GM10248 (cell line): ENCODE measurements around the gene TRIM47.
"Not testable (repeated sequence)": the region's sequence is repeated elsewhere in the genome, so short reads cannot be mapped to it uniquely, and the experiment has no call there.

ENCODE experiments used
- CTCF ChIA-PET: fragments of 300-600 bp; sonication (Branson Sonifier 250); formaldehyde crosslinking; extraction: SDS; loops from one replicate; lab custom pipeline; 2021; ENCODE audit warnings: antibody characterized with exemption; lab: Yijun Ruan, JAX
- POLR2A ChIA-PET: fragments of 350-650 bp; sonication (Branson Sonifier 250); formaldehyde crosslinking; extraction: SDS; loops from one replicate; lab custom pipeline; 2020; ENCODE audit warnings: antibody characterized with exemption; lab: Yijun Ruan, JAX
- DNase-seq: peaks from one replicate; pipeline ENCODE4 v3.0.0; 2012; ENCODE audit errors: extremely low spot score
- TF ChIP-seq, protein P1 (sequence below): IDR thresholded peaks from 2 replicates; pipeline ENCODE4 v1.5.1; 2012; ENCODE audit warnings: mild to moderate bottlenecking, low read depth; ENCODE audit errors: extremely low read depth, missing control alignments, control extremely low read depth

TRIM47 gene

DNA sequence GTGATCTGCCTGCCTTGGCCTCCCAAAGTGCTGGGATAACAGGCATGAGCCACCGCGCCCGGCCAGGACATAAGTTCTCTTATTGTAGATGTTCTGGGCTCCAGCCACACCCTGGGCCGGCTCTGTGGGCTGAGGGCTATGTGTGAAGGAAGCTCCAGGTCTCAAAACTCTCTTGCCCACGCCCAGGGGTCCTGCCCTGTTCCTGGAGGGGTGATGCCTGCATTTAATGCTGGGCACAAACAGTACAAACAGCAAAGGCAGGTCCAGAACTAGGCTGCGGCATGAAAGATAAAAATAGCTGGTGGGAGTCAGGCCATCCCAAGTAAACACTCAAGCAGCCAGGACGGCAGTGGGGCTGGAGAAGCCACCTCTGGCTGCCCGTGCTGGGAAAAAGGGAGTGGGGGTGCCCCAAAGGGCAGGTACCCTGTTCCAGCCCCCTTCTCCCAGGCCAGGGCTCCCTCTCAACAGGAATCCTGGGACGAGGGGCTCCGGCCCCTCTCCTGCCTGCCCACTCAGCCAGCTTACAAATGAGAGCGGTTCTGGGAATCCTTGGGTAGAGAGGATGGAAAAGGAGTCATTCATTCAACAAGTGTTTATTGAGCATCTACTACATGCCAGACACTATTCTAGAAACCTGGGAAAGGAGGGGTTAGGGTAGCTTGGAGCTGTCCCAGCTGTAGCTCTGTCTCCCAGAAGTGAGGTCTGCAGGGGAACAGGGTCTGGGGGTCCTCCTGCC is 4.6 kb downstream of the TRIM47 start:
- DNase-seq = no peak
- ChIA-PET CTCF (interaction anchor here (1.0 to 7.5 kb wide), 5 partner anchors 9 to 31 kb away, joined by 3 to 89 read pairs (median 5); partner anchors contain the start of gene WBP2), POLR2A (no interaction called here)
- TF ChIP-seq, protein P1, sequence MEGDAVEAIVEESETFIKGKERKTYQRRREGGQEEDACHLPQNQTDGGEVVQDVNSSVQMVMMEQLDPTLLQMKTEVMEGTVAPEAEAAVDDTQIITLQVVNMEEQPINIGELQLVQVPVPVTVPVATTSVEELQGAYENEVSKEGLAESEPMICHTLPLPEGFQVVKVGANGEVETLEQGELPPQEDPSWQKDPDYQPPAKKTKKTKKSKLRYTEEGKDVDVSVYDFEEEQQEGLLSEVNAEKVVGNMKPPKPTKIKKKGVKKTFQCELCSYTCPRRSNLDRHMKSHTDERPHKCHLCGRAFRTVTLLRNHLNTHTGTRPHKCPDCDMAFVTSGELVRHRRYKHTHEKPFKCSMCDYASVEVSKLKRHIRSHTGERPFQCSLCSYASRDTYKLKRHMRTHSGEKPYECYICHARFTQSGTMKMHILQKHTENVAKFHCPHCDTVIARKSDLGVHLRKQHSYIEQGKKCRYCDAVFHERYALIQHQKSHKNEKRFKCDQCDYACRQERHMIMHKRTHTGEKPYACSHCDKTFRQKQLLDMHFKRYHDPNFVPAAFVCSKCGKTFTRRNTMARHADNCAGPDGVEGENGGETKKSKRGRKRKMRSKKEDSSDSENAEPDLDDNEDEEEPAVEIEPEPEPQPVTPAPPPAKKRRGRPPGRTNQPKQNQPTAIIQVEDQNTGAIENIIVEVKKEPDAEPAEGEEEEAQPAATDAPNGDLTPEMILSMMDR = no peak

DNA sequence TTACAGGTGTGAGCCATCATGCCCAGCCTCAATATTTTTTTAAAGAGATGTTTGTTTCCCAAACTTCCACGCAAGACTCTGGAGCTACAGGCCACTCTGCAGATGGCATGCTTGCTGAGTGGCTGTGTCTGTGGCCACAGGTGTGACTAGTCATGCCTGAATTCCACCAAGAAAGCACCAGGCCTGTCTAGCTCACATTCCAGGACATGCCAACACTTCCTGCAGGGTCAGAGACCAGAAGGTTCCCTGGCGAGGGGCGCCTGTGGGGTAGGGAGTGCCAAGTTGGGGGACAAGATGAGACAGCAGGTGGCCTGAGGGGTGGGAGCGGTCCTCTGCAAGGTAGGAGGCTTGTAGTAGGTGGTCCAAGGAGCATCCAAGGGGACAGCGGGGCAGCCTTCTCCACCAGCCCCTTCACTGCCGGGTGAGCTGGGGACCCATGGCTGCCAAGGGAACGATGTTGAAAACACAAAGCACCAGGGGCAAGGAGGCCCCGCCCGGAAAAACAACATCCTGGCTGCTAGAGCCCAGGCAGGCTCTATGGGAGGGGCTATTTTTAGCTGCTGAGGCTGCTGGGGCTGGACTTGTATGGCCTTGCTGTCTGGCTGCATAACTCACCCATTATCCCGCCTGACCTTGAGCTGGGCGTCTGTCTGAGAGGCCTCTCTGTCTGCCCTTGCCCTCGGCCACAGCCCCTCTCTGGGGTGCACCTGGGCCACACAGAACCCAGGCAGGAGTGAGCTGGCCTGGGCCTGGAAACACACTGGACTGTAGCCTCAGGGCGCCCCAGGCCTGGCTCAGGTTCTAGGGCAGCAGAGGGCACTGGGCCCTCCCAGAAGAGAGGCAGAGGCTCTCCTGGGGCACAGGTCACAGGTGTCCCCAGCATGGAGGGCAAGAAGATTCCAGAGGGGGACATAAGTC is 5.7 kb downstream of the TRIM47 start:
- no peak for DNase-seq
- ChIA-PET POLR2A (interaction anchor here (0.5 to 1.1 kb wide), 2 partner anchors 22 to 94 kb away, joined by 3 to 4 read pairs; no protein-coding TSS in a partner anchor), CTCF (interaction anchor here (1.0 to 7.5 kb wide), 6 partner anchors 8 to 27 kb away, joined by 3 to 89 read pairs (median 4); partner anchors contain the start of gene WBP2)
- TF ChIP-seq, protein P1 = no peak

DNA sequence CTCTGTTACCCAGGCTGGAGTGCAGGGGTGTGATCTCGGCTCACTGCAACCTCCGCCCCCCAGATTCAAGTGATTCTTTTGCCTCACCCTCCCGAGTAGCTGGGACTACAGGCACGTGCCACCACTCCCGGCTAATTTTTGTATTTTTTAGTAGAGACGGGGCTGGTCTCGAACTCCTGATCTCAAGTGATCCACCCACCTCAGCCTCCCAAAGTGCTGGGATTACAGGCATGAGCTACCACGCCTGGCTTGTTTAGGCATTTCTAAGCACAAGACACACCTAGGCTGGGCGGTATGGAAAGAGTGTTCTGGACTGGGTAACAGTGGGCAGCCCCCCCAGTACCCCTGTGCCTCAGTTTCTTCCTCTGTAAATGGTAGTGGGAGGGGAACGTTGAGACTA is 8.2 kb downstream of the TRIM47 start:
- POLR2A ChIA-PET, DNase-seq: not testable (repeated sequence)
- CTCF ChIA-PET = interaction anchor here (1.1 to 7.5 kb wide), 2 partner anchors 8 to 12 kb away, joined by 4 to 89 read pairs; partner anchors contain the start of genes TRIM47 and WBP2

DNA sequence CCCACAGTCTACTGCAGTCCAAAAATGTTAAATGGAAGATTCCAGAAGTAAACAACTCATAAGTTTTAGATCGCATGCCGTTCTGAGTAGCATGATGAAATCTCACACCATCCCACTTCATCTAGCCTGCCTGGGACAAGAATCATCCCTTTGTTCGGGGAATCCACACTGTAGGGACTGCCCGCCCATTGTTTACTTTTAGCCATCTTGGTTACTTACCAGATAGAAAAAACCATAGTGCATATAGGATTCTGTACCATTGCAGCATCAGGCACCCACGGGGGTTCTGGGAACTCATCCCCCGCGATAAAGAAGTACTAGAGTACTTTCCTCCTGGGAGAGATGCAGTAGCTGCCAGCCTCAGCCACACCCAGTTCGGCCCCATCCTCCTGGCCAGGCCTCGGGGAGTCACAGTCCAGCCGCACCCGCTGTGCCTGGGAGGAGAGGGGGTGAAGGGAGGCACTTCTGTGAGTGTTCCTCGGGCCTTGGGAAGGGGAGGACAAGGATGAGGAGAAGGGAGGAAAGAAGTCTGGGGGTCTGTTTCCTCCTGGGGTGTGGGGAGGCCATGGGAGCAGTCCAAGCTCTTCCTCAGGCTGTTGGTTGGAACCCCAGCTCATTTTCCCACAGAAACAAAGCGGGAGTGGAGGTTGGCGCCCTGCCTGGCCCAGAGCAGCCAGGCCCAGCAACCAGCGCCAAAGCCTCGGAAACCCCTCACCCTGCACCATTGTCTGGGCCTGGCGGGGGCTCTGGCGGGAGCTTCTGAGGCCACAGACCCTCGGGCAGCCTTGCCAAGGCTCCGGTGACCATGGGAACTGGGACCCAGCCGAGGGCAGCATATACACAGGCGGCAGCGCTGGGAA is 8.9 kb downstream of the TRIM47 start:
- ChIA-PET POLR2A (no interaction called here), CTCF (interaction anchor here (1.1 to 7.5 kb wide), 2 partner anchors 9 to 11 kb away, joined by 4 to 89 read pairs; partner anchors contain the start of genes TRIM47 and WBP2)
- DNase-seq = no peak
- TF ChIP-seq, protein P1 = no peak

DNA sequence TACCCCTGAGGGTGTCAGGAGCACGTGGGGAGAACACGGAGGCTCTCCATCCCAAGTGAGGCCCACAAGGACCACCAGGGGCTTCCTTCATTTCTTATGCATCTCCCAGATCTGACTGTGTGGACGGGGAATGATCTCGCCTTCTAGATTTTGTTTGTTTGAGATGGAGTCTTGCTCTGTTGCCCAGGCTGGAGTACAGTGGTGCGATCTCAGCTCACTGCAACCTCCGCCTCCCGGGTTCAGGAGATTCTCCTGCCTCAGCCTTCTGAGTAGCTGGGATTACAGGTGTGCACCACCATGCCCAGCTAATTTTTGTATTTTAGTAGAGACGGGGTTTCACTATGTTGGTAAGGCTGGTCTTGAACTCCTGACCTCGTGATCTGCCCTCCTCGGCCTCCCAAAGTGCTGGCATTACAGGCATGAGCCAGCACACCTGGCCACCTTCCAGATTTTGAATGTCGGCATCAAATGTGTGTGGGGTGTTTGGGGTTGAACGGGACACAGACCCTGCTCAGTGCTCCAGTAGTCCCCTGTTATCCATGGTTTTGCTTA is 9.6 kb downstream of the TRIM47 start:
- CTCF ChIA-PET = interaction anchor here (2.7 kb wide), 1 partner anchor 9 kb away, joined by 14 read pairs; the partner anchor contains the start of gene TRIM47
- POLR2A ChIA-PET = not testable (repeated sequence)

DNA sequence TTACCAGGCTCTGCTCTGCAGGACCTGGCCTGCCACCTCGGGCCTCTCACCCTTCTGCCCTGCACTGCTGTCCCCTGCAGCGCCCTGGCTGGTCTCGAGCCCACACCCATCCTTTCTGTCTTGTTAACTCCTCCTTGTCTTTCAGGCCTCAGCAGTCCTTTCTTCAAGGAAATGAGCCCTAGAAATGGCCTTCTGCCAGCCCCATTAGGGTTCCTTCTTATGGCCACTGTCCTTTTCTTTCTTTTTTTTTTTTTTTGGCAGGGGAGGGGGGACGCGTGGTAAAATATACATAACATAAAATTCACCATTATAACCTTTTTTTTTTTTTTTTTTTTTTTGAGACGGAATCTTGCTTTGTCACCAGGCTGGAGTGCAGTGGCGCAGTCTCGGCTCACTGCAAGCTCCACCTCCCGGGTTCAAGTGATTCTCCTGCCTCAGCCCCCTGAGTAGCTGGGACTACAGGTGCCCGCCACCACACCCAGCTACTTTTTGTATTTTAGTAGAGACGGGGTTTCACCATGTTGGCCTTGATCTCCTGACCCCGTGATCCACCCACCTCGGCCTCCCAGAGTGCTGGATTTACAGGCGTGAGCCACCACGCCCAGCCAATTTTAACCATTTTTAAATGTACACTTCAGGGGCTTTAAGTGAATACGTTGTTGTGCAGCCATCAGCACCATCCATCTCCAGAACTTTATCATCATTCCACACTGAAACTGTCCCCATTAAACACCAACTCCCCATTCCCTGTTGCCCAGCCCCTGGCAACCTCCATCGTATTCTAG is 12.8 kb downstream of the TRIM47 start:
- POLR2A ChIA-PET = interaction anchor here (0.6 to 1.0 kb wide), 2 partner anchors 86 to 467 kb away, joined by 3 to 5 read pairs; a partner anchor contains a TSS
- CTCF ChIA-PET = interaction anchor here (0.7 to 2.3 kb wide), 8 partner anchors 8 to 115 kb away, joined by 3 to 7 read pairs (median 4); partner anchors contain the start of gene TRIM65
- DNase-seq = not testable (repeated sequence)

More for the DNA sequence above, 9.6 kb downstream of the TRIM47 start:
- not testable (repeated sequence) for DNase-seq

DNA sequence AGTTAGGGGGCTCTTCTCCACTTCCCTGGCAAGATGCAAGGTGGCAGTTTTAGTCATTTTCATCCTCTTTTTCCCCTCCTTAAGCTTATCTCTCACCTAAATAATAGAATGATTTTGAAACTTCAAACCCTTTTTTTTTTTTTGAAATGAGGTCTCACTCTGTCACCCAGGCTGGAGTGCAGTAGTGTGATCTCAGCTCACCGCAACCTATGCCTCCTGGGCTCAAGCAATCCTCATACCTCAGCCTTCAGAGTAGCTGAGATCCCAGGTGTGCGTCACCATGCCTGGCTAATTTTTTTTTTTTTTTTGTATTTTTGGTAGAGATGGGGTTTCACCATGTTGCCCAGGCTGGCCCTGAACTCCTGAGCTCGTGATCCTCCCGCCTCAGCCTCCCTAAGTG is 13.5 kb downstream of the TRIM47 start:
- POLR2A ChIA-PET = interaction anchor here (0.6 to 1.0 kb wide), 4 partner anchors 10 to 466 kb away, joined by 3 to 5 read pairs (median 3); partner anchors contain the start of gene WBP2
- DNase-seq = not testable (repeated sequence)
- CTCF ChIA-PET = interaction anchor here (0.6 to 2.3 kb wide), 13 partner anchors 9 to 114 kb away, joined by 3 to 7 read pairs (median 3); partner anchors contain the start of gene TRIM65
